ENCODE results near the gene DRG2. TPM values are rescaled to one million over a fixed set of nuclear protein-coding genes. Genes with fewer than 3 reads are reported as not detected.

Gene DRG2
- total RNA-seq, 6 experiments from 2014 or later, result 10.4 to 28.8 (median 17.3) TPM

DNA sequence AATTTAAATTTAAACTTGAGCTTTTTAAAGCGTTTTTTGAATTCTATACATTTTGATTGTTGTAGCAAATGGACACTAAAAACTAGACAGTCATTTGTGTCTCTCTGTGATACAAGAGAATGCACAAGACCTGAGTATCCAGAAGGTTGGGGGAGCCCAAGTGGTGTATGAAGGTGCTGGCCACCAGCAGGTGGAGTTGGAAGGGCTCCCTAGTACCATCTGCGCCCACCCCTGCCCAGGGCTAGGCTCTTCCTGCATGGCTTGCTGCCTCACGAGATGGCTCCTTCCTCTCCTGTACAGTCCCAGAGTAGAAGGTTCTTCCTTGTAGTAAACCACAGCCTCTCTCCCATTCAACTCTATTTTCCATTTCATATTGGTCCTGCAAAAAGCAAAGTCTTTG, 31.5 kb upstream of the DRG2 start:
- 100% methylated on average over 1 of the region's 3 CpGs for WGBS (ENCODE audit: insufficient coverage, low coverage, low lambda C conversion rate, missing lambda C conversion rate)
- TF ChIP-seq, protein P1, sequence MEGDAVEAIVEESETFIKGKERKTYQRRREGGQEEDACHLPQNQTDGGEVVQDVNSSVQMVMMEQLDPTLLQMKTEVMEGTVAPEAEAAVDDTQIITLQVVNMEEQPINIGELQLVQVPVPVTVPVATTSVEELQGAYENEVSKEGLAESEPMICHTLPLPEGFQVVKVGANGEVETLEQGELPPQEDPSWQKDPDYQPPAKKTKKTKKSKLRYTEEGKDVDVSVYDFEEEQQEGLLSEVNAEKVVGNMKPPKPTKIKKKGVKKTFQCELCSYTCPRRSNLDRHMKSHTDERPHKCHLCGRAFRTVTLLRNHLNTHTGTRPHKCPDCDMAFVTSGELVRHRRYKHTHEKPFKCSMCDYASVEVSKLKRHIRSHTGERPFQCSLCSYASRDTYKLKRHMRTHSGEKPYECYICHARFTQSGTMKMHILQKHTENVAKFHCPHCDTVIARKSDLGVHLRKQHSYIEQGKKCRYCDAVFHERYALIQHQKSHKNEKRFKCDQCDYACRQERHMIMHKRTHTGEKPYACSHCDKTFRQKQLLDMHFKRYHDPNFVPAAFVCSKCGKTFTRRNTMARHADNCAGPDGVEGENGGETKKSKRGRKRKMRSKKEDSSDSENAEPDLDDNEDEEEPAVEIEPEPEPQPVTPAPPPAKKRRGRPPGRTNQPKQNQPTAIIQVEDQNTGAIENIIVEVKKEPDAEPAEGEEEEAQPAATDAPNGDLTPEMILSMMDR (IDR thresholded peaks at IDR 0.05), result no peak
- TF ChIP-seq POLR2A (IDR thresholded peaks at IDR 0.05), result no peak
- no peak for DNase-seq
- Histone ChIP-seq H3K4me1 (no peaks in the 10 kb centered on the region), H3K27me3 (no peaks in the 10 kb centered on the region), H3K9me3 (no peaks in the 10 kb centered on the region), H3K36me3 (peaks cover 0 to 44% (median 0%) of the 10 kb centered on the region in 4 donors), H3K27ac (no peak overlapping the region), H3K4me3 (no peak overlapping the region)
- ATAC-seq, result no peak
- intact Hi-C loops (cut with DNase I), result no loop called here

DNA sequence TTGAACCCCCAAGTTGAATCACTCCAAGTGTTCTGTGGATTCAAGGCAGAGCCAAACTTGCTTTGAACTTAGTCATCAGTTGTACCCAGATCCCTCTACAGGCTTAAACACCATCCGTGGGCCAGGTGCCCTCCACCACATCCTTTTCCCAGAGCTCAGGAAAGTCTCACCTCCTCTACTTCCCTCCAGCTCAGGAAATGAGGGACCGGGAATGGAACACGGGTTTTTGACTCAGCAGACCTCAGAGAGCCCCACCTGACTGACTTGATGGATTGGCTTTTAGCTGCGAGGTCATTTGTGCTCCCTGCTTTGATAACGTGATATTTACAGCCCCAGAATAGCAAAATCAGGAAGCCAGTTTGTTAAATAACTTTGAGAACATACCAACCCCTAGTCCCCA, 28.5 kb upstream of the DRG2 start:
- no peaks in the 10 kb centered on the region for H3K4me1 ChIP-seq
- no peak for TF ChIP-seq POLR2A (IDR thresholded peaks at IDR 0.05)
- TF ChIP-seq, protein P1 (IDR thresholded peaks at IDR 0.05), result no peak
- WGBS (ENCODE audit: insufficient coverage, low coverage, low lambda C conversion rate, missing lambda C conversion rate), result 63% methylated on average over 5 of the region's 5 CpGs
- H3K36me3 ChIP-seq, result peaks cover 0 to 67% (median 7%) of the 10 kb centered on the region in 4 donors
- no peak overlapping the region for H3K27ac ChIP-seq
- H3K4me3 ChIP-seq, result no peak overlapping the region
- intact Hi-C loops (cut with DNase I), result no loop called here
- H3K27me3 ChIP-seq, result no peaks in the 10 kb centered on the region
- ATAC-seq, result no peak
- DNase-seq, result no peak
- no peaks in the 10 kb centered on the region for H3K9me3 ChIP-seq

DNA sequence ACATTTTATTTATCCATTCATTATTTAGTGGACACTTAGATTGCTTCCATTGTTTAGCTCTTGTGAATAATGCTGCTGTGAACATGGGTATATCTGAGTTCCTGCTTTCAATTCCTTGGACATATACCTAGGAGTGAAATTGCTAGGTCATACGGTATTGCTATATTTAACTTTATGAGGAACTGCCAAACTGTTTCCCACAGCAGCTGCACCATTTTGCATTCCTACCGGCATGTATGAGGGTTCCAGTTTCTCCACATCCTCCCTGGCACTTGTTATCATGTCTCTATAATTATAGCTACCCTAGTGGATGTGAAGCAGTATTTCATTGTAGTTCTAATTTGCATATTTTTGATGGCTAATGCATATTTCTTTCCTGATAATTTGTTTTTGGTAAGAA, 23.7 kb upstream of the DRG2 start:
- Histone ChIP-seq H3K9me3 (no peaks in the 10 kb centered on the region), H3K4me1 (no peaks in the 10 kb centered on the region), H3K4me3 (no peak overlapping the region), H3K27me3 (no peaks in the 10 kb centered on the region), H3K36me3 (peaks cover 0 to 46% (median 9%) of the 10 kb centered on the region in 4 donors), H3K27ac (no peak overlapping the region)
- no peak for DNase-seq
- no peak for ATAC-seq
- TF ChIP-seq, protein P1 (IDR thresholded peaks at IDR 0.05), result no peak
- no peak for TF ChIP-seq POLR2A (IDR thresholded peaks at IDR 0.05)
- 58% methylated on average over 2 of the region's 2 CpGs for WGBS (ENCODE audit: insufficient coverage, low coverage, low lambda C conversion rate, missing lambda C conversion rate)
- intact Hi-C loops (cut with DNase I), result no loop called here

DNA sequence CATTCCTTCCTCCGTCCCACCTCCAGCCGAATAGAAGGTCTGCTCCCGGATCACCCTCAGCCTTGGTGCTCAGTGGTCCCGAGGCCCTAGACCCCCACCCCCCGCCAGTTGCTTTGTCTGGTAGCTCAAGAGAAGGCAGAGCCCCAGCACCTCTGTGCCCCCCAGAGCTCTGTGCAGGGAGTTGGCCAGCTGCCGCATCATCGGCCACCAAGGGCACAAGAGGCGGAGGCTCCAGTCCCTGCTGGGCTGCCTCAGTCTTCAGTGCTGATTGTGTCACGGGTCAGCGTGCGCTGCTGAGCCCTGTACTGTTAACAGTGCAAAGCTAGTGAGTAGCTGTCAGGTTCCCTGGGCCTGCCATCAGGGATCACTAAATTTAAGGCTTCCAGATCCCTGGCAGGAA, 22.2 kb upstream of the DRG2 start:
- H3K4me3 ChIP-seq, result no peak overlapping the region
- ATAC-seq (no peak), DNase-seq (no peak)
- H3K27ac ChIP-seq, result no peak overlapping the region
- intact Hi-C loops (cut with DNase I), result no loop called here
- H3K27me3 ChIP-seq, result no peaks in the 10 kb centered on the region
- H3K36me3 ChIP-seq, result peaks cover 0 to 38% (median 9%) of the 10 kb centered on the region in 4 donors
- no peaks in the 10 kb centered on the region for H3K9me3 ChIP-seq
- WGBS (ENCODE audit: insufficient coverage, low coverage, low lambda C conversion rate, missing lambda C conversion rate), result 93% methylated on average over 8 of the region's 11 CpGs
- H3K4me1 ChIP-seq, result no peaks in the 10 kb centered on the region
- TF ChIP-seq, protein P1 (IDR thresholded peaks at IDR 0.05), result no peak
- no peak for TF ChIP-seq POLR2A (IDR thresholded peaks at IDR 0.05)

DNA sequence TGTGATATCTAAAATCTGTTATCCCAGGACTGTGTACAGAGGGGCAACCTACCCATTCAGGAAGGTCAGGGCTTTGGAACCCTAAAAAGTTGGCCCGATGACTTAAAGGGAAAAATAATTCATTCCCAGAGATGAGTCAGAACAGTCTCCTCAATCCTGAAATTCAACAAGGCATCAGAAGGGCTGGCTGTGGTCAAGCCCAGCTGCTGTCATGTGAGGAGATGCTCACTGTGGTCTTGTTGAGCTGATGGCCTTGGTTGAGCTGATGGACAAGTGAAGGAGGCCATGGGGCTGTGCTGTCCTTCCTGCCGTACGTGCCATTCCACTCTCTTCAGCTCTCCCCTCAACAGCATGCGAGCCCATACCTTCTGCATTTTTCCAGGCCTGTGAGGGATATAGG, 20.9 kb upstream of the DRG2 start:
- Histone ChIP-seq H3K36me3 (peaks cover 0 to 28% (median 7%) of the 10 kb centered on the region in 4 donors), H3K9me3 (no peaks in the 10 kb centered on the region), H3K4me1 (no peaks in the 10 kb centered on the region), H3K27ac (no peak overlapping the region), H3K4me3 (no peak overlapping the region), H3K27me3 (no peaks in the 10 kb centered on the region)
- no peak for ATAC-seq
- intact Hi-C loops (cut with DNase I), result no loop called here
- TF ChIP-seq, protein P1 (IDR thresholded peaks at IDR 0.05), result no peak
- TF ChIP-seq POLR2A (IDR thresholded peaks at IDR 0.05), result no peak
- no peak for DNase-seq
- no CpG with 5 or more reads among the region's 4 CpGs for WGBS (ENCODE audit: insufficient coverage, low coverage, low lambda C conversion rate, missing lambda C conversion rate)
